ENCODE data around the gene IFI44. TPM values are rescaled to one million over a fixed set of nuclear protein-coding genes. Genes with fewer than 3 reads are reported as not detected.

IFI44 gene, protein sequence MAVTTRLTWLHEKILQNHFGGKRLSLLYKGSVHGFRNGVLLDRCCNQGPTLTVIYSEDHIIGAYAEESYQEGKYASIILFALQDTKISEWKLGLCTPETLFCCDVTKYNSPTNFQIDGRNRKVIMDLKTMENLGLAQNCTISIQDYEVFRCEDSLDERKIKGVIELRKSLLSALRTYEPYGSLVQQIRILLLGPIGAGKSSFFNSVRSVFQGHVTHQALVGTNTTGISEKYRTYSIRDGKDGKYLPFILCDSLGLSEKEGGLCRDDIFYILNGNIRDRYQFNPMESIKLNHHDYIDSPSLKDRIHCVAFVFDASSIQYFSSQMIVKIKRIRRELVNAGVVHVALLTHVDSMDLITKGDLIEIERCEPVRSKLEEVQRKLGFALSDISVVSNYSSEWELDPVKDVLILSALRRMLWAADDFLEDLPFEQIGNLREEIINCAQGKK
- polyA plus RNA-seq (ENCODE audit: insufficient read length in 10 of 10): 10 to 100 TPM in 9 of 10 donors, 1 to 10 TPM in 1; 9.4 to 19.5 (median 12.9) TPM
- long read RNA-seq, donor 1, partial matches to known transcripts: 0 of 2 reads
- long read RNA-seq, donor 1, other reads (novel, unspliced or antisense): 0 of 2 reads
- long read RNA-seq, donor 2: 0 reads
- long read RNA-seq, donor 3: 0 reads
- long read RNA-seq, donor 4, partial matches to known transcripts: 0 of 4 reads
- long read RNA-seq, donor 4, other reads (novel, unspliced or antisense): 0 of 4 reads
- long read RNA-seq, donor 5, partial matches to known transcripts: 0 of 1 reads
- long read RNA-seq, donor 5, other reads (novel, unspliced or antisense): 0 of 1 reads
- long read RNA-seq, donor 6, partial matches to known transcripts: 0 of 2 reads
- long read RNA-seq, donor 6, other reads (novel, unspliced or antisense): 0 of 2 reads
- long read RNA-seq, donor 7, partial matches to known transcripts: 0 of 1 reads
- long read RNA-seq, donor 7, other reads (novel, unspliced or antisense): 0 of 1 reads
- long read RNA-seq, donor 8, partial matches to known transcripts: 0 of 2 reads
- long read RNA-seq, donor 8, other reads (novel, unspliced or antisense): 0 of 2 reads
- long read RNA-seq, donor 9: 0 reads

DNA sequence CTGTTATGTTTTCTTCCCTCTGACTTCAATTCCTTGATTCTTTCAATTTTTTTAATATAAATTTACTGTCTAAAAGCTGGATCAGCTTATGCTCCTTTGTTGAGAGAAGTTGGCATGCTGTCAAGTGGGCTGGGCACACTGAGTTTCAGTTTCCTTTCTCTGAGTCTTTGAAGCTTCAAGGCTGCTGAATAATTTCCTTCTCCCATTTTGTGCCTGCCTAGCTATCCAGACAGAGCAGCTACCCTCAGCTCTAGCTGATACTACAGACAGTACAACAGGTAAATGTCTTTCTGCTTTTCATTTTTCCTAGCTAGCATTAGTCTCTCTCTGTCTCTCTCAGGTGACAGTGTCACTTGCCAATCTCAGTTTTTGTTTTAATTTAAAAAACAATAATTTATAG lies at the start of gene IFI44:
TSS of gene IFI44 (plus strand) at position 204 of the 400 bp plus-strand sequence. CDS start 365 bp downstream, outside the sequence.
- peak; percentile 79 to 89 (median 85) for DNase-seq

DNA sequence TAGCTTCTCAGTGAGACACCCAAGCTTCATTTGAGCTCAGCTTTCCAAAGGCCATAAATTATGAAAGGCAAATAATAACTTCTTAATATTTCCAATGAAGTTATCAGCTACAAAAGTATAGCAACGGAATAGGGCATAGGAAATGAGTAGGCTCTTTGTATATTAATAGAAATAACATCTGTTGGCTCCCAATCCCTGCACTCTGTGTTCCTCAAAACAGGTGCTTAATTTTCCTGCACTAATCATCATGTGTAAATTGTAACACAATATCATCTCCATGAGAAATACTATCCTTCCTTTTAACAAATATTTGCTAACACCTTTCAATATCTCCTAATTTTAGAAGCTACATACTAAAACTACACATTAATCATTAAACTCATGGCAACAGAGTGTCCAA lies 48.6 kb upstream of the IFI44 start:
- DNase-seq: no peak

DNA sequence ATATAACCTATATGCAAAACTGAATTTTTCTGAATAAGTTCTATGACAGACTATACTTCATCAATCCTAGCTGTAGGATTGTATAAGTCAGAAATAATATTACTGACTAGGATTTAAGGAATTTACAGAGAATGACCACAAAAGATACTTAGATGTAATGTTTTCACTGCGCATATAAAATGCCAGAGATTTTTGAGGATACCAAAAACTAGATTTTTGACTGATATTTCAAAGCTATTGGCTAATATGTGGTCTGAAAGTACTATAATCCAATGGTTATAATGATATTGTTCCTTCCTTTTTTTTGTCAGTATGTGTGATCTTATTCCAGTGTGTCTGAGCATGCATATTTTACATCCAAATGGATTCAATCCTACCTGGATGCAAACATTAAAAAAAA lies 46.4 kb upstream of the IFI44 start:
- no peak for DNase-seq

DNA sequence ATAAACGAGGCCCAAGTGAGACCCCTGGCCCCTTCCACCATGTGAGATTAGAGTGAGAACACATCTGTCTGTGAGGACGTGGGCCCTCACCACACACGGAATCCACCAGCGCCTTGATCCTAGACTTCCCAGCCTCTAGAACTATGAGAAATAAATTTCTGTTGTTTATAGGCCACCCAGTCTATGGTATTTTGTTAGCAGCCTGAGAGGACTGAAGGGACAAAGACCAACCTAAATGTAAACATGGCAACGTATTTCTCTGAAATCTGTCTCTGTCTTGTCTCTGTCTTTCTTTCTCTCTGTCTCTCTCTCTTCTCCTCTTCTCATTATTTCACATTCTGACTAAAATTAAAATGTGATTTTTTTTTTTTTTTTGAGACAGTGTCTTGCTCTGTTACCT lies 45.0 kb upstream of the IFI44 start:
- no peak for DNase-seq

DNA sequence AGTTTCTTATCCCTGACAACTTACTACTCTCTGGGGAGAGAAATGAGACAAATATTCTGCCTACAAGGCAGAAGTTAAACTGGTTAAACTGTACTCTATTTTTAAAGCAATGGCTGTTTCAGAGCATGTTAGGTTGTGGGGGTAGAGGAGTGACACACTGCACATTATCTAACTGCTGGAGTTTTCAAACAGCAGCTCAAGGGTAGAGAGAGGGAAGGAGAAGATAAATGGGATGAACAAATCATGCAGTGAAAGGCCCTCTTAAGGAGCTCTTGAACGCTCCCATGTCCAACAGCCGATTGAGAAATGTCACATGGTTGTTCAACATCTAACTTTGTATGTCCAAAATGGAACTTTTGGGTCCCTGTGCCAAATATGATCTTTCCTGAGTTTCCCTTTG lies 43.4 kb upstream of the IFI44 start:
- no peak for DNase-seq

DNA sequence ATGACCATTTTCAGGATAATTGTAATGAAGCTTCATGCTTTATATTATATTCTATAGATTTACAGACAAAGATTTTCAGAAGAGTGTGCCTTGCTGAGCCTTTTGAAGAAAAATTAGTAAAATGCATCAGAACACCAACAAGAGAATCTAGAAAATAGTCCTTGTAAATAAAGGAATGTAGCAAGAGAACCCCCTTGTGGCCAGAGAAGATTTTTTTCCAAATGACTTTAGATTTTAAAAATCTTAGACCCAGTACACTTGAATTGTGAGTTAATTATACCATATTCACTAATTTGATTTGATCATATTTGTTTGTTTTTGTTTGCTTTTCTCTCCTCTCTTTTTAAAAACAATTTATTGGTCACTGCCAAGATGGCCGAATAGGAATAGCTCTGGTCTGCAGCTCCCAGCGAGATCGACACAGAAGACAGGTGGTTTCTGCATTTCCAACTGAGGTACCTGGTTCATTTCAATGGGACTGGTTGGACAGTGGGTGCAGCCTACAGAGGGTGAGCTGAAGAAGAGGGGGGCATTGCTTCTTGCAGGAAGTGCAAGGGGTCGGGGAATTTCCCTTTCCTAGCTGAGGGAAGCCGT lies 42.2 kb upstream of the IFI44 start:
- peak in 1 of 3 donors; percentile 45 for DNase-seq

DNA sequence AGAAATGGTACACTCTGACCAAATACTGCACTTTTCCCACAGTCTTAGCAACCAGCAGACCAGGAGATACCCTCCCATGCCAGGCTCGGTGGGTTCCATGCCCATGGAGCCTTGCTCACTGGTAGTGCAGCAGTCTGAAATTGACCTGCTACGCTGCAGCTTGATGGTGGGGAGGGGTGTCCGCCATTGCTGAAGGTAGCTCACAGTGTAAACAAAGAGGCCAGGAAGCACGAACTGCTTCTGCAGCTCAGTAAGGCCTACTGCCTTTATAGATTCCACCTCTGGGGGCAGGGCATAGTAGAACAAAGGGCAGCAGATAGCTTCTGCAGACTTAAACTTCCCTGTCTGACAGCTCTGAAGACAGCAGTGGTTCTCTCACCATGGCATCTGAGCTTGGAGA lies 41.7 kb upstream of the IFI44 start:
- no peak for DNase-seq

DNA sequence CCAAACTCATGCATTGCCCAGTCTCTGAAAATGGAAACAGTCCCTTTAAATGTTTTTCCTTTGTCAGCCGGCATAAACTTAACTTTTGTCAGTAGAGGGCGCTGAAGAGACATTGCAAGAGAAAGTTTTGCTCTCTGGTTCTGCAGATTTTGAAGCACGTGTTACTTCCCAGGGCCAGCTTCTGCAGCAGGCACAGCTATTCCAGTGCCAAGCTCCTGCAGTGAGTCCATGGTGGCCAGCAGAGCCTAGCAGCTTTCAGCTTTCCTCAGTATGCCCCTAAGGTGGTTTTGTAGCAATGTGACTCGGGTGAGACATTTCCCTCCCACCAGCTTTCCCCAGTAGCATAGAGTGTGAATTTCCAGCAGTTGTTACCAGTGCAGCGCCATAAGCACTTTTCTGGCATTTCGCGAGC lies 32.0 kb upstream of the IFI44 start:
- DNase-seq: peak; percentile 82 to 91 (median 85)

DNA sequence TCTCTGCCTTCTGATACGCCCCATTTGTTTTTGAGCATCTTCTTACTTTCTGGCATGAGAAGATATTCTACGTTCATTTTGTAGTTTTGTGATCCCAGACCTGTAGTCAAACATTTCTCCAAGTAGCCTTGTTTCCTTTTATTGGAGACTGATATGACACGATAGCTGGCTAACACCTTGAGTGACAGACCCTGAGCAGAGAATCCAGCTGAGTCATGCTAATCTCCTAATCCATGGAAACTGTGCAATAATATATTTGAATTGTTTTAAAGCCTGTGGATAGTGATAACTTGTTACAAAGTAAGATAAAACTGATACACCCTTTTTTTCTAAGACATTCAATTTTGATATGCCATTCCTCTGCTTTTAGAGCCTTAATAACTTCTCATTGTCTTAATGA lies 30.6 kb upstream of the IFI44 start:
- DNase-seq: peak in 1 of 3 donors; percentile 14

DNA sequence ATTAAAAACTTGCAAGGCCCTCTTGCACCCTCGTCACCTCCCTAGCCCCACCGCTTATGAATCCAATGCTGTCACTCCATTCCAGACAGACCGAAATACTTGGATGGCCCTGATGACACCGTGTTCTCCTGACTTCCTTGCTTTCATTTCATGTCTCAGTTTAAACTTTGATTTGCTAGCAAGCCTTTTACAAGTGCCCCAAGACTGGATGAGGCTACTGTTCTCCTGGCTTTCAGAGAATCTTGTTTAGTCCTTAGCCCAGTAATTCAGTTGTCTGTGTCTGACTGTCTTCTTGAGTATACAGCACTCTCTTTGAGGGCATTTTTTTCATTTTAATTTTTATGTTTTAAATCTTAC lies 30.2 kb upstream of the IFI44 start:
- DNase-seq: no peak

DNA sequence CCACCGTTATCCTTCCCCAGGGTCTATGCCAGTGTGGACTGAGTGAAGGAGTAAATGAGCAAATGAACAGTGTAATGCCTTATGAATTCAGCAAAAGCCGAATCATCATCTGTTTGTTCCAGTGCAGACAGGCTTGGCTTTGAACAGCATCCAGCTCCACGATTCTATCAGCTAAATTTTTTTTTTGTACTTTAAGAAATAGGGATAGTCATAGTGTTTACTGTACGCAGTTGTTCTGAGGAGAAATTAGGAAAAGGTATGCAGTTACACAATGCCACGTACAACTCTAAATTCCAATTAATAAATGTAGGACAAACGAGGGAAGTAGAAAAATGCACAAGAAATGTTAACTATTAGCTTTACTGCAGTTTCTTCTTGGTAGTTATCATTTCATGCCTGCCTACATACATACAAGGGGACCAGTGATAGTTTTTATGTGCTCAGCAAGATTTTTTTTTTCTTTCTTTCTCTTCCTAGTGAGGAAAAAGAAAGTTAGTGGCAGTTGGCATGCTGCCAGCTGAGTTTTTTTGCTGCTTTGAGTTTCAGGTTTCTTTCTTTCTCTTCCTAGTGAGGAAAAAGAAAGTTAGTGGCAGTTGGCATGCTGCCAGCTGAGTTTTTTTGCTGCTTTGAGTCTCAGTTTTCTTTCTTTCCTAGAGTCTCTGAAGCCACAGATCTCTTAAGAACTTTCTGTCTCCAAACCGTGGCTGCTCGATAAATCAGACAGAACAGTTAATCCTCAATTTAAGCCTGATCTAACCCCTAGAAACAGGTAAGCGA lies 29.6 kb upstream of the IFI44 start, which contains the start of gene IFI44L:
TSS of gene IFI44L (plus strand) at position 646 of the 777 bp plus-strand sequence. CDS start 7,468 bp downstream, outside the sequence.
- peak; percentile 28 to 73 (median 41) for DNase-seq

DNA sequence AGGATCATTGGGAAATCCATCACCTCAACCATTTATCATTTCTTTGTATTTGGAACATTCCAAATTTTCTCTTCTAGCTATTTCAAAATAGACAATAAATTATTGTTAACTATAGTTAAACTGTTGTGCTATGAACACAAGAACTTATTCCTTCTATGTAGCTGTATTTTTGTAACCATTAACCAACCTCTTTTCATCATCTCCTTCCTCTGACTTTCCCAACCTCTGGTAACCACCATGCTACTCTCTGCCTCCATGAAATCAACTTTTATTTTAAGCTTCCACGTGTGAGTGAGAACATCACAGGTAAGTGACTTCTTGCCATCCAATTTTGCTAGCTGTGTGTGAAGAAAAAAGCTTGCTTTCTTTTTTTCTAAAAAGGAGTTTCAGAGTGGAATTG lies 29.0 kb upstream of the IFI44 start:
- DNase-seq: peak in 1 of 3 donors; percentile 13

DNA sequence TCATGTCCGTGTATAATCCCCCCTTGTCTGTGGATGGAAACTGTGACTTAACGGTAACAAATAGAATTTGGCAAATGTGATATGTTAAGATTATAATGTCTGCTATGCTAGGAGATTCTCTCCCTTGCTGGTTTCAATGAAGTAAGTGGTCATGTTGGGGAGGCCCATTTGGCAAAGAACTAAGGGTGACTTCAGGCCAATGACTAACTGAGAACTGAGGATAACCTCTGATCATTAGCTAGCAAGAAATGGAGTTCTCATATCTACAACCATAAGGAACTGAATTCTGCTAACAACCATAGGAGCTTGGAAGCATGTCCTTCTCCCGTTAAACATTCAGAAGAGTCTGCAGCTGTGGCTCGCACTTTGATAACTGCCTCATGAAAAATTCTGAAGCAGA lies 27.1 kb upstream of the IFI44 start:
- DNase-seq: no peak

DNA sequence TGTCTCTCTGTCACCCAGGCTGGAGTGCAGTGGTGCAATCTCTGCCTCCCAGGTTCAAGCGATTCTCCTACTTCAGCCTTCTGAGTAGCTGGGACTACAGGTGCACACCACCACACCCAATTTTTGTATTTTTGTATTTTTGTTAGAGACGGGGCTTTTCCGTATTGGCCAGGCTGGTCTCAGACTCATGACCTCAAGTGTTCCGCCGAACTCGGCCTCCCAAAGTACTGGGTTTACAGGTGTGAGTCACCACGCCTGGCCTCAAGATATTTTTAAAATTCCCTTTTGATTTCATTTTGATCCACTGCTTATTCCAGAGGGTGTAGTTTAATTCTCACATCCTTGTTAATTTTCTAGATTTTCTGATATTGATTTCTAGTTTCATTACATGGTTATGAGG lies 25.6 kb upstream of the IFI44 start:
- no peak for DNase-seq

DNA sequence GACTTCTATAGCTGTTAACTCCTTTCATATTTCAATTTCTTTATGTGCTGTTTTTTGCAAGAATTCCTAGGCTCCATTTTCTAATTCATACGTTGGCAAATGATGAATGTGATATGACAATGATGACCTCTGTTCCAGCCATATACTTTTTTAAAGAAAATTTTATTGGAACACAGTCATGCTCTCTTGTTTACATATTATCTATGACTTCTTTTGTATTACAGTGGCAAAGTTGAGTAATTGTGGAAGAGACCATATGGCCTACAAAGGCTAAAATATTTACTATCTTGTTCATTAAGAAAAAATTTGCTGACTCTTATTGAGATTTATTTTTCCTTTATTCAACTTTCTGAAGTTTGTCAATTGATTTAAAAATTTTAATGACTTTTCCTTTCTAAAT lies 22.3 kb upstream of the IFI44 start:
- no peak for DNase-seq

DNA sequence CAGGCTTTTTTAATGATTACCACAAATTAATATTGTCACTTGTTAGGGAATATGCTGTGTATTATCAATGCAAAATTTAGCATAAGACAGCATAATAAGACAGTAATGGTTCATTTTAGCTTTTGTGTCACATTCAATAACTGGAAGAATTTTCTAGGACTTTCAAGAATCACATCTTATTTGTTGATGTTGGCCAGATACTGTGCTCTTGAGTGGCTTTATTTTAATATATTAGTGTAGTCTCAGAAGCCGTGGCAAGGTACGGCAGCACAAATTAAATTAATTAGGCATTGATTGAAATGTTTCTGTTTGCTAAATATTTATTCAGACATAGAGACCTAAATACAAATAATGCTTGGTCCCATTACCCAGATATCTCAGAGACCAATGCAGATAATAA lies 19.0 kb upstream of the IFI44 start:
- no peak for DNase-seq

DNA sequence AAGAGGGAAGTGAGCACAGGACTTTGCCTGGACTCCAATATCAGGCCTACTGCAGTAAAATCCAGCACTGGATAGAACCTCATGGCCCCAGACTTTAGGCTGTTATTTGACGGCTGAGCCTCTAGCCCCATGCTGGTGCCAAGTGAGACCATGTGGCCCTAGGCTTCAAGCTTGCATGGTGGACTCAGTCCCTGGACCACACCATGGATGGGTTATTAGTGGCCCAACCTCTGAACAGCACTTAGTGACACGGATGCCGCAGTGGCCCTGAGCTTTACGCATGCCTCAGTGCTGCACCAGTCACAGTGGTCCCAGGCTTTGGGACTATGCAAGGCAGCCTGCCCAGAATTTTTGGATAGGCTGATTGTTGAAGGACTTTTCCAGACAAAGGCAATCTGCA lies 16.4 kb upstream of the IFI44 start:
- DNase-seq: no peak

DNA sequence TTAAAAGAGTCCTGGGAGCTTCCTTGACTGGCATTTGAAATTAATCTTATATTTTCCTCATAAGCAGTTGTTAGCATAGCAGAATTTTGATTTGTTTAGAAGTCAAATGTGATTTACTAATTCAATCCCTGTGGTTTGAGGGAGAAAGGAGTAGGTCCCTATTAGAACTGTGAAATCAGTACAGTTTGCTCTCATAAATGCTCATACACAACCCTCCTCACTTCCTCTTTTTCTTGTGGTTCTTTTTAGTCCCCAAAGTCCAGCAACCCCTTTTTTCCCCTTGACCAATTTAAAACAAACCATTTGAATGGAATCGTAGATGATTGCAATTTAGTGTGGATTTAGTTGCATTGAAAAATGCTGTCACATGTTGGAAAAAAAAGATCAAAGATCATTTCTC lies 9.2 kb upstream of the IFI44 start:
- DNase-seq: no peak

DNA sequence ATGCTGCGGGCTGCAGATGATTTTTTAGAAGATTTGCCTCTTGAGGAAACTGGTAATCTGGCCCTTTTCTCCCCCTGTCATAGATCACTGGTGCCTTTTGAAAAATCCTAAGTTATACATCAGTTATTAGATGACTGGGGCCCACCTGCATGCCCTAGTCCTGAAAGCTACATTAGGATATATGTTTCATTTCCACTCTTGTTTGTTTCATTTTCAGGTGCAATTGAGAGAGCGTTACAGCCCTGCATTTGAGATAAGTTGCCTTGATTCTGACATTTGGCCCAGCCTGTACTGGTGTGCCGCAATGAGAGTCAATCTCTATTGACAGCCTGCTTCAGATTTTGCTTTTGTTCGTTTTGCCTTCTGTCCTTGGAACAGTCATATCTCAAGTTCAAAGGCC lies 8.1 kb upstream of the IFI44 start:
- DNase-seq: no peak

DNA sequence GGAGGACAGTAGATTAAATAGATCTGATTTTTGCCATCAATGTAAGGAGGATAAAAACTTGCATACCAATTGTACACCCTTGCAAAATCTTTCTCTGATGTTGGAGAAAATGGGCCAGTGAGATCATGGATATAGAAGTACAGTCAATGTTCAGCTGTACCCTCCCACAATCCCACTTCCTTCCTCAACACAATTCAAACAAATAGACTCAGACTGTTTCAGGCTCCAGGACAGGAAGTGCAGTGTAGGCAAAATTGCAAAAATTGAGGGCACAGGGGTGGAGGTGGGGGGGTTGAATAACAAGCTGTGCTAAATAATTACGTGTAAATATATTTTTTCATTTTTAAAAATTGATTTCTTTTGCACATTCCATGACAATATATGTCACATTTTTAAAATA lies 3.9 kb upstream of the IFI44 start:
- no peak for DNase-seq

DNA sequence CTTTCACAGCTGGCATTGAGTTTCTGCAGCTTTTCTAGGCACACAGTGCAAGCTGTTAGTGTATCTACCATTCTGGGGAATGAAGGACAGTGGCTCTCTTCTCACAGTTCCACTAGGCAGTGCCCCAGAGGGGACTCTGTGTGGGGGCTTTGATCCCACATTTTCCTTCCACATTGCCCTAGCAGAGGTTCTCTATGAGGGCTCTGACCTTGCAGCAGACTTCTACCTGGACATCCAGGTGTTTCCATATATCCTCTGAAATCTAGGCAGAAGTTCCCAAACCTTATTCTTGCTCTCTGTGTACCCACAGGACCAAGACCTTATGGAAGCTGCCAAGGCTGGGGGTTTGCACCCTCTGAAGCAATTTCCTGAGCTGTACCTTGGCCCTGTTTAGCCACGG lies 2.4 kb upstream of the IFI44 start:
- DNase-seq: no peak
